Renal cortex interstitium (tissue), 15 donors: ENCODE measurements around the gene IGSF22. TPM values are rescaled to one million over a fixed set of nuclear protein-coding genes. Genes with fewer than 3 reads are reported as not detected.

Experiments
- DNase-seq, 11 donors: peaks; one replicate each; pipeline ENCODE4 v3.0.0-alpha.2; 2013; ENCODE audit warnings: low read depth in 9 of 11, low spot score in 4 of 11; ENCODE audit errors: extremely low read depth in 1 of 11
- long read RNA-seq, 16 experiments: transcript quantifications; one replicate each; lab custom pipeline, GENCODE V29; 2026
- polyA plus RNA-seq, 3 donors: library from polyadenylated mRNA; unstranded; fragments of 120-200 nt; gene quantifications; one replicate each; pipeline ENCODE4 v1.2.1, GENCODE V29; 2013; ENCODE audit not compliant: insufficient read length in 3 of 3

Gene IGSF22
- polyA plus RNA-seq, result 1 to 10 TPM; 2.1 to 3.6 (median 2.3) TPM
- long read RNA-seq, donor 1, result 0 reads
- long read RNA-seq, donor 2, result 0 reads
- long read RNA-seq, donor 3, result 0 reads
- long read RNA-seq, donor 4, result 0 reads
- long read RNA-seq, donor 5, result 0 reads
- long read RNA-seq, donor 6, result 0 reads
- long read RNA-seq, donor 7, result 0 reads
- long read RNA-seq, donor 8, result 0 reads
- long read RNA-seq, donor 9, result 0 reads
- long read RNA-seq, donor 10, result 0 reads
- long read RNA-seq, donor 11, result 0 reads
- long read RNA-seq, donor 12, result 0 reads
- long read RNA-seq, donor 13, result 0 reads
- long read RNA-seq, donor 14, result 0 reads
- long read RNA-seq, donor 15, result 0 reads
- long read RNA-seq, donor 16, result 0 reads

- no peak for DNase-seq
Measured at GRCh38 chr11:18726040-18726439, at the start of gene IGSF22. Gene IGSF22, minus strand, starts transcription at chr11:18726188. Its CDS starts 1,952 bp downstream, at chr11:18724236.

- DNase-seq, result no peak
Measured at GRCh38 chr11:18774801-18775200, 48.8 kb upstream of the IGSF22 start.

- no peak for DNase-seq
Measured at GRCh38 chr11:18773681-18774080, 47.7 kb upstream of the IGSF22 start.

- DNase-seq, result no peak
Measured at GRCh38 chr11:18773104-18773503, 47.1 kb upstream of the IGSF22 start.

- DNase-seq, result no peak
Measured at GRCh38 chr11:18772211-18772610, 46.2 kb upstream of the IGSF22 start.

- no peak for DNase-seq
Measured at GRCh38 chr11:18771266-18772035, 45.5 kb upstream of the IGSF22 start.

- no peak for DNase-seq
Measured at GRCh38 chr11:18770479-18771125, 44.6 kb upstream of the IGSF22 start.

GRCh38 chr11:18769802-18770456 lies 43.9 kb upstream of the IGSF22 start:
- no peak for DNase-seq

GRCh38 chr11:18768978-18769377 lies 43.0 kb upstream of the IGSF22 start:
- DNase-seq, result no peak

- DNase-seq, result no peak
Measured at GRCh38 chr11:18768472-18768901, 42.5 kb upstream of the IGSF22 start.

GRCh38 chr11:18766015-18766414 lies 40.0 kb upstream of the IGSF22 start:
- no peak for DNase-seq

GRCh38 chr11:18765554-18765953 lies 39.6 kb upstream of the IGSF22 start:
- no peak for DNase-seq

- no peak for DNase-seq
Measured at GRCh38 chr11:18761741-18762140, 35.8 kb upstream of the IGSF22 start.

GRCh38 chr11:18761144-18761543 lies 35.2 kb upstream of the IGSF22 start:
- no peak for DNase-seq

- peak in 5 of 11 donors; percentile 5 to 49 (median 9) for DNase-seq
Measured at GRCh38 chr11:18757811-18758210, 31.8 kb upstream of the IGSF22 start.

- DNase-seq, result no peak
Measured at GRCh38 chr11:18756889-18757288, 30.9 kb upstream of the IGSF22 start.

- DNase-seq, result no peak
Measured at GRCh38 chr11:18754308-18754707, 28.3 kb upstream of the IGSF22 start.

GRCh38 chr11:18752502-18752901 lies 26.5 kb upstream of the IGSF22 start:
- no peak for DNase-seq

GRCh38 chr11:18750944-18751343 lies 25.0 kb upstream of the IGSF22 start:
- DNase-seq, result no peak
